ENCODE measurements around the gene RELN. TPM values are rescaled to one million over a fixed set of nuclear protein-coding genes. Genes with fewer than 3 reads are reported as not detected.

Gene RELN
- total RNA-seq, 1 donor from 2014 or later: 7.3 TPM

DNA sequence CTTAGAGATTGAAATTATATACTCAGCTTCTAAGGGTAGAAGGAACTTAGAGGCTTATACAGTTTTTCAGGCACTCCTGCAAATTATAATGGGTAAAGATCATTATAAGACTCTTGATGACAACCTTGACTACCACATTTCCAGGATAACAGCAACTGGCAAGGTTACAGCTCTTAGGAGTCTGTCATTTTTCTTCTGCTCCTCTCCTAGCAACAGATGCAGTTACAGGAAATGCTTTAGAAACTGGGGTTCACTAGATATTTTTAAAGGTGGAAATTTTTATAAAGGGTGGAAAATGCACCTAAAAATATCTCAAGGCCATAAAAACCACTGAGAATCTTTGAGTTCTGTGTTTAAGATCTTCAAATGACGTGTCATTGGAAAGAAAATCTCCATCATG, 185.8 kb downstream of the RELN start:
- Mint-ChIP-seq H3K27me3 (ENCODE audit: low read depth) (peaks cover 7% of the 10 kb centered on the region), H3K4me3 (no peak overlapping the region), H3K4me1 (peaks cover 33% of the 10 kb centered on the region), H3K27ac (peak overlapping the region; percentile 16), H3K9me3 (peaks cover 3% of the 10 kb centered on the region), H3K36me3 (peaks cover 2% of the 10 kb centered on the region)
- TF ChIP-seq, protein P1, sequence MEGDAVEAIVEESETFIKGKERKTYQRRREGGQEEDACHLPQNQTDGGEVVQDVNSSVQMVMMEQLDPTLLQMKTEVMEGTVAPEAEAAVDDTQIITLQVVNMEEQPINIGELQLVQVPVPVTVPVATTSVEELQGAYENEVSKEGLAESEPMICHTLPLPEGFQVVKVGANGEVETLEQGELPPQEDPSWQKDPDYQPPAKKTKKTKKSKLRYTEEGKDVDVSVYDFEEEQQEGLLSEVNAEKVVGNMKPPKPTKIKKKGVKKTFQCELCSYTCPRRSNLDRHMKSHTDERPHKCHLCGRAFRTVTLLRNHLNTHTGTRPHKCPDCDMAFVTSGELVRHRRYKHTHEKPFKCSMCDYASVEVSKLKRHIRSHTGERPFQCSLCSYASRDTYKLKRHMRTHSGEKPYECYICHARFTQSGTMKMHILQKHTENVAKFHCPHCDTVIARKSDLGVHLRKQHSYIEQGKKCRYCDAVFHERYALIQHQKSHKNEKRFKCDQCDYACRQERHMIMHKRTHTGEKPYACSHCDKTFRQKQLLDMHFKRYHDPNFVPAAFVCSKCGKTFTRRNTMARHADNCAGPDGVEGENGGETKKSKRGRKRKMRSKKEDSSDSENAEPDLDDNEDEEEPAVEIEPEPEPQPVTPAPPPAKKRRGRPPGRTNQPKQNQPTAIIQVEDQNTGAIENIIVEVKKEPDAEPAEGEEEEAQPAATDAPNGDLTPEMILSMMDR (IDR thresholded peaks at IDR 0.05; ENCODE audit: unreplicated experiment): no peak
- no peak for DNase-seq (ENCODE audit: low spot score in 2 of 2, unreplicated experiment in 2 of 2)

DNA sequence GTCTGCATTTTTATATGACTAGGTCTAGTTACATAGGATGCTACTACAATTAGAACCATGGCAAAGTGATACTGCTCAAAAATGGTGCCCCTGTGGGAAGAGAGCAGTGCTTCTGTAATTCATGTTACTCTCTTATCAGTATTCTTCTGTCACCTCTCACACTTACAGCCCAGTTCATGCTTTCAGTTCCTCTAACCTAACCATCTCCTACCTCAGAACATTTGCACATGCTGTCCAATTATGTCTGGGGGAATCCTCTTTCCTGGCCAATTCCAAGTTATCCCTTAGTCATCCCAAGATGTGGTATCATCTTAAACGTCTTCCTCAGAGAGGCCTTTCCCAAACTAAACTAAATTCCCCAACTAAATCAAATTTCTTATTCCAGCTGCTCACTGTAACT, 190.2 kb downstream of the RELN start:
- Mint-ChIP-seq H3K4me1 (peaks cover 48% of the 10 kb centered on the region), H3K36me3 (no peaks in the 10 kb centered on the region), H3K4me3 (no peak overlapping the region), H3K9me3 (no peaks in the 10 kb centered on the region), H3K27me3 (ENCODE audit: low read depth) (peaks cover 11% of the 10 kb centered on the region), H3K27ac (peak overlapping the region; percentile 42)
- no peak for DNase-seq (ENCODE audit: low spot score in 2 of 2, unreplicated experiment in 2 of 2)
- TF ChIP-seq, protein P1 (IDR thresholded peaks at IDR 0.05; ENCODE audit: unreplicated experiment): no peak

DNA sequence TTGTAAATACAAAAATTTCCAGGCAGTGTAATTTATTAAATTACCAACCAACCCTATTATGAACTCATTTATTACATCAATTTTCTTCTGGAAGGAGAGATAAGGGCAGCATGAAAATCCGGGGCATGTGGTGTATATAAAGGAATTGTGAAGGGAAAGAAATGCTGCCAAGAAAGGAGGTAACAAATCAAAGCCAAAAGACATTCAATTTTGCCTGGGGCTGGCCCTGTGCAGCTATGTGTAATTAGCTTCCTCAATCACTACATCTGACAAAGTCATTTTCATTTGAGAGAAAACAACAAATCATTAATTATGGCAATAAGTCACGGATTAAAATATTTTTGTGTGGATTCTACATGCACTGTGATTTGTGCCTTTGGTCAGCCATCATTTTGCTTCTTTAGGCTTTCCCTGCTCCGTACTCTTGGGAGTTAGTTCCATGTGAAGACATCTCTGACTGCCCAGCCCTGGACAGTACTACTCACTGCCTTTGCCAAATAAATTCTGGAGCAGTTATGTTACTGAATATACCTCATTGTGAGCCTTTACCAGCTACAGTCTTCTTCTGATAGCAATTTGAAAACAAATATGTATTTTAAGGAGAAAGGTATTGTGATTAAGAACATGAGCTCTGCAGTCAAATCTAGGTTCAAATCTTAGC, 191.7 kb downstream of the RELN start:
- TF ChIP-seq, protein P1 (IDR thresholded peaks at IDR 0.05; ENCODE audit: unreplicated experiment): no peak
- no peaks in the 10 kb centered on the region for H3K9me3 Mint-ChIP-seq
- DNase-seq (ENCODE audit: low spot score in 2 of 2, unreplicated experiment in 2 of 2): peak in 1 of 2 experiments; percentile 21
- H3K36me3 Mint-ChIP-seq: no peaks in the 10 kb centered on the region
- H3K27me3 Mint-ChIP-seq (ENCODE audit: low read depth): peaks cover 13% of the 10 kb centered on the region
- peak overlapping the region; percentile 78 for H3K27ac Mint-ChIP-seq
- peaks cover 34% of the 10 kb centered on the region for H3K4me1 Mint-ChIP-seq
- no peak overlapping the region for H3K4me3 Mint-ChIP-seq

DNA sequence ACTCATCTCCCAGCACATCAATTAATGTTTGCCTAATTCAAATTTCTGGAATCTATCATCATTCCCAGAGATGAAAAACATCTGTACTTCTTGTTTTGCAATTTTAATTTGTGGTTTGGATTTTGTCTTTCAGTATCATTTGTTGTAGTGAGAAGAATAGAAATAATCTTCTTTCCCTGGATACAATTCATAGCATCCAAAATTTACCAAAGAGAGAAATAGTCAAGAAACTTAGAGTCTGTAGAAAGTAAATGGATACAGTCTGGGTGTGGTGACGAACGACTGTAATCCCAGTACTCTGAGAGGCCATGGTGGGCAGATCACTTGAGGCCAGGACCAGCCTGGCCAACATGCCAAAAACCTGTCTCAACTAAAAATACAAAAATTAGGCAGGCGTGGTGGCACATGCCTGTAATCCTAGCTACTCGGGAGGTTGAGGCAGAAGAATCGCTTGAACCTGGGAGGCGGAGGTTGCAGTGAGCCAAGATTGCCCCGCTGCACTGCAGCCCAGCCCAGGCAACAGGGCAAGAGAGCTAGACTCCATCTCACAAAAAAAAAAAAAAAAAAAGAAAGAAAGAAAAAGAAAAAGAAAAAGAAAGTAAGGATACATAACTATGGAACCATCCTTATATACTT, 193.0 kb downstream of the RELN start:
- H3K4me3 Mint-ChIP-seq: no peak overlapping the region
- H3K36me3 Mint-ChIP-seq: peaks cover under 1% of the 10 kb centered on the region
- H3K9me3 Mint-ChIP-seq: peaks cover under 1% of the 10 kb centered on the region
- TF ChIP-seq, protein P1 (IDR thresholded peaks at IDR 0.05; ENCODE audit: unreplicated experiment): no peak
- H3K27me3 Mint-ChIP-seq (ENCODE audit: low read depth): peaks cover 13% of the 10 kb centered on the region
- no peak for DNase-seq (ENCODE audit: low spot score in 2 of 2, unreplicated experiment in 2 of 2)
- H3K4me1 Mint-ChIP-seq: peaks cover 28% of the 10 kb centered on the region
- no peak overlapping the region for H3K27ac Mint-ChIP-seq

DNA sequence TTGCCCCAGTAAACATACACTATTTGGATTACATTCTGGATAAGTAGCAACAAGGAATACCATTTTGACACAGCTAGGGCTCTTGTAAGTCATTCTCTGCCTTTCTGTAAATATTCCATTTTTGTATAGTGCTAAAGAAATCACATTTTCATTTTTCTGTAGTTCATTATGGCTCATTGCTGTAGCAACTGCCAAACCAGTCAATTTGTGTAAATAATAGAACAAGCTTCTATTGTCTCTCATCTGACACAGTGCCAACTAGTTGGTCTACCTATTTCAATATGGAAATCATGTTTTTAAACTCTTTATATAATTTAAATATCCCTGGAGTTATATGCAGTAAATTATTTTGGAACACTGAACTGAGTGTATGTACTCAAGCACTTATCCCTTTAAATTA, 193.7 kb downstream of the RELN start:
- Mint-ChIP-seq H3K4me1 (peaks cover 28% of the 10 kb centered on the region), H3K4me3 (no peak overlapping the region), H3K36me3 (peaks cover 4% of the 10 kb centered on the region), H3K27ac (no peak overlapping the region), H3K9me3 (peaks cover 6% of the 10 kb centered on the region), H3K27me3 (ENCODE audit: low read depth) (peaks cover 13% of the 10 kb centered on the region)
- DNase-seq (ENCODE audit: low spot score in 2 of 2, unreplicated experiment in 2 of 2): no peak
- TF ChIP-seq, protein P1 (IDR thresholded peaks at IDR 0.05; ENCODE audit: unreplicated experiment): no peak

Data from mesothelial cell of epicardium (in vitro differentiated cells).